CD8-positive, alpha-beta memory T cell (primary cell): ENCODE data around the gene TELO2. TPM values are rescaled to one million over a fixed set of nuclear protein-coding genes. Genes with fewer than 3 reads are reported as not detected.

Experiments used
- CTCF ChIA-PET: fragments of 350-600 bp; sonication (Branson Sonifier 250); formaldehyde crosslinking; loops from one replicate; lab custom pipeline; 2021; ENCODE audit warnings: antibody characterized with exemption; lab: Charles Lee
- POLR2A ChIA-PET: fragments of 350-600 bp; sonication (Branson Sonifier 250); formaldehyde crosslinking; loops from one replicate; lab custom pipeline; 2021; ENCODE audit warnings: antibody characterized with exemption; lab: Charles Lee
- DNase-seq, 5 donors: peaks; one replicate each; pipeline versions ENCODE4 v3.0.0 to v3.0.0-alpha.2; 2020 to 2022; ENCODE audit warnings: mixed read lengths in 1 of 5
- H3K27ac ChIP-seq: one replicate; pipeline ENCODE4 v1.7.0; 2013; ENCODE audit warnings: low read depth, mild to moderate bottlenecking, low read length, moderate library complexity
- H3K27me3 ChIP-seq: 2 replicates; pipeline ENCODE4 v1.7.0; 2013; ENCODE audit warnings: low read length, mild to moderate bottlenecking; ENCODE audit not compliant: insufficient read depth, poor library complexity, severe bottlenecking
- H3K36me3 ChIP-seq: 2 replicates; pipeline ENCODE4 v1.7.0; 2013; ENCODE audit warnings: mild to moderate bottlenecking, low read length, moderate library complexity; ENCODE audit not compliant: insufficient read depth
- H3K4me1 ChIP-seq: 2 replicates; pipeline ENCODE4 v1.7.0; 2013; ENCODE audit warnings: mild to moderate bottlenecking, low read length, moderate library complexity; ENCODE audit not compliant: insufficient read depth
- H3K4me3 ChIP-seq: 2 replicates; pipeline ENCODE4 v1.7.0; 2013; ENCODE audit warnings: mild to moderate bottlenecking, low read length
- H3K9me3 ChIP-seq: 2 replicates; pipeline ENCODE4 v1.7.0; 2013; ENCODE audit warnings: mild to moderate bottlenecking, low read length
- H3K27ac Mint-ChIP-seq, 8 donors: one replicate each; pipeline ENCODE4 v1.8.0; 2020 to 2021; ENCODE audit warnings: mixed read lengths in 8 of 8, mild to moderate bottlenecking in 6 of 8, inconsistent platforms in 3 of 8, moderate library complexity in 3 of 8
- H3K27me3 Mint-ChIP-seq, 2 donors: one replicate each; pipeline ENCODE4 v1.8.0; 2020 to 2021; ENCODE audit warnings: mixed read lengths in 2 of 2, mild to moderate bottlenecking in 1 of 2, moderate library complexity in 1 of 2
- H3K36me3 Mint-ChIP-seq, 3 donors: one replicate each; pipeline ENCODE4 v1.8.0; 2020 to 2021; ENCODE audit warnings: mixed read lengths in 3 of 3, inconsistent platforms in 1 of 3, mild to moderate bottlenecking in 1 of 3
- H3K4me1 Mint-ChIP-seq, 3 donors: one replicate each; pipeline ENCODE4 v1.8.0; 2020 to 2021; ENCODE audit warnings: mixed read lengths in 3 of 3, inconsistent platforms in 1 of 3, mild to moderate bottlenecking in 1 of 3
- H3K4me3 Mint-ChIP-seq, 7 donors: one replicate each; pipeline ENCODE4 v1.8.0; 2020 to 2021; ENCODE audit warnings: mixed read lengths in 7 of 7, mild to moderate bottlenecking in 6 of 7, moderate library complexity in 4 of 7, inconsistent platforms in 2 of 7
- H3K9me3 Mint-ChIP-seq, 5 donors: one replicate each; pipeline ENCODE4 v1.8.0; 2020 to 2022; ENCODE audit warnings: mixed read lengths in 5 of 5, mild to moderate bottlenecking in 3 of 5, moderate library complexity in 2 of 5, inconsistent platforms in 1 of 5
- polyA plus RNA-seq: library from polyadenylated mRNA; unstranded; fragments of 300-500 nt; fragmentation: Illumina TruSeq; gene quantifications from one replicate; pipeline ENCODE4 v1.2.3, GENCODE V29; 2021
- total RNA-seq, 2 experiments: library from RNA; stranded (reverse); gene quantifications; one replicate each; pipeline ENCODE4 v1.2.3, GENCODE V29; 2021

Gene TELO2
- total and polyA plus RNA-seq, 3 experiments from 2014 or later, result 14.0 to 84.9 (median 84.7) TPM

DNA sequence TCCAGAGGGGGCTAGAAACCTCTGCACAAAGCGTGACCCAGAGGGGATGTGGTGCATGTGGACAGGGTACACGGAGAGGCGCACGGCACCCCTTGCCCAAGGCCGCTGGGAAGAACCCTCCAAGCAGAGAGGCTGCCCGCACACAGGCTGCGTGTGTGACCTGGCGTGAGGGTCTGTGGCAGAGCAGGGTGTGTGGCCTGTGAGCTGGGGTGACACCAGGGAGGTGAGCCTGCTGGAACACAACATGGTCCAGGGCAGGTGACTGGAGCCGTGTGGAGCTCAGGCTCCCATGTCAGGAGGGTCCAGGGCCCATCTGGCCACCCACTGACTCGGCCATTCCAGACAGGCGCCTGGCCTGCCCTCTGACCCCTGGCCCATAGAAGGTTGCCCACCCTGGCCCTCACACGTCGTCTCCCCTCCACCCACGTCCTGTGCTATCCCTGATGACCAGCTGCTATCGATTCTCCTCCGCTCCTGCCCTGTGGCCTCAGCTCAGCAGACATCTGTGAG lies 25.5 kb downstream of the TELO2 start:
- Histone ChIP-seq H3K4me3 (no peak overlapping the region), H3K27me3 (no peaks in the 10 kb centered on the region), H3K4me1 (no peaks in the 10 kb centered on the region), H3K9me3 (no peaks in the 10 kb centered on the region), H3K36me3 (no peaks in the 10 kb centered on the region), H3K27ac (no peak overlapping the region)
- ChIA-PET CTCF (no interaction called here), POLR2A (no interaction called here)
- Mint-ChIP-seq H3K36me3 (peaks cover 0 to 5% (median 0%) of the 10 kb centered on the region in 3 donors), H3K4me1 (no peaks in the 10 kb centered on the region), H3K27ac (no peak overlapping the region), H3K4me3 (no peak overlapping the region), H3K27me3 (no peaks in the 10 kb centered on the region), H3K9me3 (peaks cover 0 to 3% (median 0%) of the 10 kb centered on the region in 5 donors)
- DNase-seq, result no peak

DNA sequence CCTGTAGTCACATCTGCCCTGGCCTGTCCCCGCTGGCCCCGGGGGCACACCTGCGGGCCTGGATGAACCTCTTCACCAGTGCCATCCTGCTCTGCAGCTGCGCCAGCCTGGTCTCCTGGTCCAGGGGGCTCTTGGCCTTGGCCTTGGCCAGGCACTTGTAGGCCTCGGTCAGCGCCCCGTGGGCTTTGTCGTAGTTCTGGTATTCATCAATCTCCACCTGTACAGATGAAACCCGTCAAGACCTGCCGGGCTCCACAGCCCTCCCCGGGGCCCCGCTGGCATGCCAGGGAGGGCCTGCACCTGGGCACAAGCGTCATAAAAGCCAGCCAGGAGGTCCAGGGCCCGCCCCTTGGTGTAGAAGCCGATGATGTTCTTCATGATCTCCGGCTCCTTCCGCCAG lies 26.7 kb downstream of the TELO2 start:
- Mint-ChIP-seq H3K4me1 (no peaks in the 10 kb centered on the region), H3K9me3 (no peaks in the 10 kb centered on the region), H3K36me3 (peaks cover 0 to 5% (median 0%) of the 10 kb centered on the region in 3 donors), H3K27ac (no peak overlapping the region), H3K4me3 (no peak overlapping the region), H3K27me3 (no peaks in the 10 kb centered on the region)
- H3K4me3 ChIP-seq, result no peak overlapping the region
- ChIA-PET POLR2A (no interaction called here), CTCF (no interaction called here)
- no peaks in the 10 kb centered on the region for H3K9me3 ChIP-seq
- no peaks in the 10 kb centered on the region for H3K4me1 ChIP-seq
- no peaks in the 10 kb centered on the region for H3K27me3 ChIP-seq
- H3K36me3 ChIP-seq, result no peaks in the 10 kb centered on the region
- no peak overlapping the region for H3K27ac ChIP-seq
- DNase-seq, result no peak

DNA sequence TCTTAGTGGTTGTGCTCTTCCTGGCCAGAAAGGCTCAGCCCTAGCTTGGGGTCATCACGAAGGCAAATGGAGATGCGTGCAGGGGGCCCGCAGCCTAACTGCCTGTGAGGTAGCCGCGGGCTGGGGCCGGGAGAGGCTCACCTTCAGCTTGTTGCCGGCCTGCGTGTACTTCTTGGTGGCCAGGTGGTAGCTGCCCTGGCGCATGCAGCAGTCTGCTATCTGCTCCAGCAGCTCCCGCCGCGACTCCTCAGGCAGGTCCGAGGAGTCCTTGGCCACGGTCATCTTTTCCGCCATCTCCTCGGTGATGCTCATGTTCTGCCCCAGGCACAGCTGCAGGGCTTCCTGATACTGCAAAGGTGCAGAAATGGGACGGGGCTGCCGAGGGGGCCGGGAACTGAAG lies 27.3 kb downstream of the TELO2 start:
- Mint-ChIP-seq H3K9me3 (no peaks in the 10 kb centered on the region), H3K4me1 (peaks cover 0 to 4% (median under 1%) of the 10 kb centered on the region in 3 donors), H3K27me3 (no peaks in the 10 kb centered on the region), H3K36me3 (peaks cover 0 to 2% (median 0%) of the 10 kb centered on the region in 3 donors), H3K27ac (peak overlapping the region in 1 of 8 donors; percentile 26), H3K4me3 (no peak overlapping the region)
- ChIA-PET CTCF (no interaction called here), POLR2A (no interaction called here)
- no peak for DNase-seq
- Histone ChIP-seq H3K4me3 (no peak overlapping the region), H3K9me3 (no peaks in the 10 kb centered on the region), H3K4me1 (peaks cover 3% of the 10 kb centered on the region), H3K36me3 (no peaks in the 10 kb centered on the region), H3K27ac (no peak overlapping the region), H3K27me3 (no peaks in the 10 kb centered on the region)

DNA sequence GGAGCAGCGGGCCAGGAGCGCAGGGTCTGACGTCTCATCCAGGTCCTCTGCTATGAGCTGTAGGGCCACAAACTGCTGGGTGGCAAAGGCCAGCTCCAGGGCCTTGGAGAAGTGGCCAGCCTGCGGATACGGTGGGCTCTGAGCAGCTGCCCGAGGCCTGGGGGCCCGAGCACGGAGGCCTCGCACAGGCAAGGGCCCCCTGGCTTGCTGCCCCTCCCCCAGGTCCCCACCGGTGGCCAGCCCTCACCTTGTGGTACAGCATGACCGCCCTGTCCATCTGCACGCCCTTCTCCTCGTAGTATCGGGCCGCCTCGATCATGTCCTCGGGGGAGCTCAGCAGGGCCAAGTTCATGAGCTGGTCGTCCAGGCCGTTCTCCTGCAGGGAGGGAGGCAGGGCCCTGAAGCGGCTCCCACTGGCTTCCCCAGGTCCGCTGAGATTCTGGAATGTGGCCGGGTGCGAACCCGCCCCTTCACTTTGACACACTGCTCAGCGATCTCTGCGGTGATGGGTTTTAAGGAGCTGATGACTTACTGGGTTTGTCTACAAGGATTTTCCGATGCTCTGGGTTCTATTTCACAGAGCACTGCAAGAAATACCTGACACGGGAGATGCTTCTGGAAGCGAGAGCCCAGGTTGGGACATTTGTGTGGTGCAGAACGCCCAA lies 30.6 kb downstream of the TELO2 start:
- ChIA-PET POLR2A (no interaction called here), CTCF (no interaction called here)
- Histone ChIP-seq H3K27ac (no peak overlapping the region), H3K36me3 (no peaks in the 10 kb centered on the region), H3K4me1 (peaks cover 34% of the 10 kb centered on the region), H3K9me3 (no peaks in the 10 kb centered on the region), H3K27me3 (no peaks in the 10 kb centered on the region), H3K4me3 (no peak overlapping the region)
- Mint-ChIP-seq H3K36me3 (peaks cover 0 to 2% (median 0%) of the 10 kb centered on the region in 3 donors), H3K27me3 (no peaks in the 10 kb centered on the region), H3K4me3 (peak overlapping the region in 1 of 7 donors; percentile 69), H3K4me1 (peaks cover 12 to 32% (median 12%) of the 10 kb centered on the region in 3 donors), H3K27ac (peak overlapping the region in 1 of 8 donors; percentile 8), H3K9me3 (no peaks in the 10 kb centered on the region)
- no peak for DNase-seq

DNA sequence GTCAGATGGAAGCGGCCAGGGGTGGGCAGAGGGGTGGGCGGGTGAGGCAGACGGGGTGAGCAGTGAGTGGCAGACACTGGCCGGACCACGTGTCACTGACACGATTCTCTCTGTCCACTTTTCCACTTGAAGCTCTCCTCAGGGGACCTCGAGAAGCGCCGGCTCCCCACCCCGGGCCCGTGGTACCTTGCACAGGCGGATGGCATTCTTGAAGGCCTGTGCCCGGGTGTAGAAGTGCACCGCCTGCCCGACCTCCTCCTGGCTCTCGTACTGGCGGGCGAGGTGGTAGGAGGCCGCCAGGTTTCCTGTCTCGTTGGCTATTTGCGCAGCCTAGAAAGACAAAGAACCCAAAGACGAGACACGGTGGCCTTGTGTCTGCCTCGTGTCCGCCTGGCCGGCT lies 31.2 kb downstream of the TELO2 start:
- Mint-ChIP-seq H3K9me3 (no peaks in the 10 kb centered on the region), H3K27ac (no peak overlapping the region), H3K4me1 (peaks cover 12 to 33% (median 12%) of the 10 kb centered on the region in 3 donors), H3K36me3 (peaks cover 0 to 2% (median 0%) of the 10 kb centered on the region in 3 donors), H3K27me3 (no peaks in the 10 kb centered on the region), H3K4me3 (no peak overlapping the region)
- Histone ChIP-seq H3K27ac (no peak overlapping the region), H3K4me3 (no peak overlapping the region), H3K27me3 (no peaks in the 10 kb centered on the region), H3K36me3 (no peaks in the 10 kb centered on the region), H3K4me1 (peaks cover 35% of the 10 kb centered on the region), H3K9me3 (no peaks in the 10 kb centered on the region)
- ChIA-PET CTCF (interaction anchor here (1.3 kb wide), 1 partner anchor 15 kb away, joined by 4 read pairs; no protein-coding TSS in a partner anchor), POLR2A (interaction anchor here (0.6 kb wide), 1 partner anchor 39 kb away, joined by 3 read pairs; no protein-coding TSS in a partner anchor)
- no peak for DNase-seq

DNA sequence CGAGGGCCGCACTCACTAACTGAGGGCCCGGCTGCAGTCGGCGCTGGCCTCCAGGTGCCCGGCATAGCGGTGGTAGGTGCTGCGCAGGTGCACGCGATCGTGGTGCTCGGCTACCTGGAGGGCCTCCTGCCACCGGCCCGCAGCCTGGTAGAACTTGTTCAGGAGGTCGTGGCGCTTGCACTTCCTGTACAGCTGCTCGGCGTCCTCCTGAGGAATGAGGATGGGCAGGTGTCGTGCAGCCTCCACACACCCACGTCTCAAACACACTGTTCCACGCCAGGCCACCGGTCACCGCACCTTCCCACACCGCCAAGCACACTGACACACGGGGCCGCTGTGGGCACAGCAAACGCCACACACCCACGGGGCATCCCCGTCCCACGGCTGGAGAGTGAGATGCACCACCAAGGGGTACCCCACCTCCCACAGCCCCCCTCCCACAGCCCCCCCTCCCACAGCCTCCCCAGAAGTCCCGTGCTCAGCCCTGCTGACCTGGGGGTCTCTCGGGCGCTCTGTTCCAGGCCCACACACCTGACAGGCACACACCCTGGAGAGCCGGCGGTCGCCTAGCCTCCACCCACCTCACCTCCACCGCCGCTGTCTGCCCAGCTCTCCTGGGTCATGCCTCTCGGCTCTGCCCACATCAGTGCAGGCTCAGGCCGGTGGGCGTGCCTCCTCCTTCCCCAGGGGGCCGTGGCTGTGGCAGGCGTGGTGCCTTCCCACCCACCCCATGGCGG lies 32.9 kb downstream of the TELO2 start:
- Mint-ChIP-seq H3K9me3 (no peaks in the 10 kb centered on the region), H3K4me3 (peak overlapping the region; percentile 65 to 88 (median 78)), H3K27ac (peak overlapping the region in 6 of 8 donors; percentile 11 to 95 (median 78)), H3K27me3 (no peaks in the 10 kb centered on the region), H3K4me1 (peaks cover 12 to 40% (median 15%) of the 10 kb centered on the region in 3 donors), H3K36me3 (no peaks in the 10 kb centered on the region)
- CTCF ChIA-PET, result interaction anchor here (1.2 kb wide), 1 partner anchor 9 kb away, joined by 4 read pairs; no protein-coding TSS in a partner anchor
- no peak overlapping the region for H3K27ac ChIP-seq
- H3K4me3 ChIP-seq, result no peak overlapping the region
- POLR2A ChIA-PET, result interaction anchor here (0.6 kb wide), 1 partner anchor 10 kb away, joined by 3 read pairs; no protein-coding TSS in a partner anchor
- DNase-seq, result peak in 2 of 5 donors; percentile 47 to 59
- no peaks in the 10 kb centered on the region for H3K36me3 ChIP-seq
- H3K9me3 ChIP-seq, result no peaks in the 10 kb centered on the region
- H3K4me1 ChIP-seq, result peaks cover 35% of the 10 kb centered on the region
- H3K27me3 ChIP-seq, result no peaks in the 10 kb centered on the region

DNA sequence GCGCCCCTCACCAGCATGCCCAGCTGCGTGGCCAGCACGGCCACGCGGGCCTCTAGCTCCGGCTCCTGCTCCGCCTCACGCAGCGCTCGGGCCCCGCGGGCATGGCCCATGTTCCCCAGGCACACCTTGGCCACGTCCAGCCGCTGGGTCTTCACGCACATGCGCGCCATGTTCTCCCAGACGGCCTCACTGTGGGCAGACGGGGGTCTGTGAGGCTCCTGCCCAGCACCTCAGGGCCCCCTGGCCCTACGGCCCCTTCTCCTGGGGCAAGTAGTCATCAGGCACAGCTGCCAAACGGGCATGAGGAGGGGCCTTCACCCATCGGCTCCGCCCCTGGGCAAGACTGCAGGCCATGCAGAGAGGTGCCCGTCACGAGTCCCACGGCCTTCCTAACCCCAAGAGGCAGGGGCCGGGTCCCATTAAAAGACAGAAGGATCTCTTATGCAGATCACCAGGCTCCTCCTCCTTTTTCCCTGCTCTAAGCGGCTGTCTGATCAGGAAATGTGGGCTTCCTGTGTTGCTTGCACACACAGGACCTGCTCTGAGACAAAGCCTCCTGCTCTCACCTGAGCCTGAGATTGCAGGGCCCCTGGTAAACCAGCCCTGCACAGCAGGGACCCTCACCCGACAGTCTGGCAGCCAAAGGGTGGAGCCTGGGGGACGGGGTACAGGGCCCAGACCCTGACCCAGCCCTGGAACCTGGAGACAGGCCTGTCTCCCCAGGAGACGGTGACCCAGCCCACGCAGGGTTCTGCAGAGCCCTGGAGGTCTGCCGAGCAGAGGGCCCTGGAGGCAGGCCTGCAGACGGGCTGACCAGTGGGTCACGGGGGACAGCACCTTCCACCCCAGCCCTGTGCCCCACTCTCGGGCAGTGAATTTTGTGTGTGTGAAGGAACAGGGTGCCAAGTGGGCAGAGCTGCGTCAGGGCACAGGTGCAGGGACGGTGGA lies 33.7 kb downstream of the TELO2 start:
- Histone ChIP-seq H3K36me3 (no peaks in the 10 kb centered on the region), H3K4me1 (peaks cover 35% of the 10 kb centered on the region), H3K4me3 (no peak overlapping the region), H3K27me3 (no peaks in the 10 kb centered on the region), H3K27ac (no peak overlapping the region), H3K9me3 (no peaks in the 10 kb centered on the region)
- Mint-ChIP-seq H3K27me3 (no peaks in the 10 kb centered on the region), H3K4me3 (peak overlapping the region; percentile 59 to 88 (median 78)), H3K9me3 (no peaks in the 10 kb centered on the region), H3K27ac (peak overlapping the region; percentile 50 to 84 (median 56)), H3K36me3 (no peaks in the 10 kb centered on the region), H3K4me1 (peaks cover 12 to 44% (median 15%) of the 10 kb centered on the region in 3 donors)
- CTCF ChIA-PET, result interaction anchor here (1.2 kb wide), 1 partner anchor 11 kb away, joined by 3 read pairs; no protein-coding TSS in a partner anchor
- DNase-seq, result peak in 2 of 5 donors; percentile 50 to 60
- POLR2A ChIA-PET, result interaction anchor here (0.6 kb wide), 1 partner anchor 9 kb away, joined by 3 read pairs; no protein-coding TSS in a partner anchor
